Stimulated activated CD8-positive, alpha-beta memory T cell treated with anti-CD3 and anti-CD28 coated beads, Interleukin-15, amount 100 ng/mL, for 1 hour (primary cell): ENCODE measurements around the gene BOC.

Experiments used
- DNase-seq: peaks from one replicate; pipeline ENCODE4 v3.0.0-alpha.2; 2020; ENCODE audit warnings: low read depth

The BOC gene

GRCh38 chr3:113271189-113271588, 59.8 kb downstream of the BOC start:
- no peak for DNase-seq

GRCh38 chr3:113271594-113272384, 60.4 kb downstream of the BOC start:
- no peak for DNase-seq

- DNase-seq: no peak
These were observed 61.0 kb downstream of the BOC start for GRCh38 chr3:113272385-113272779.

- DNase-seq: no peak
These were observed 61.7 kb downstream of the BOC start for GRCh38 chr3:113273011-113273410.

GRCh38 chr3:113273604-113274378, 62.4 kb downstream of the BOC start:
- DNase-seq: no peak

GRCh38 chr3:113274425-113275257, 63.3 kb downstream of the BOC start:
- DNase-seq: no peak

- DNase-seq: no peak
These were observed 63.9 kb downstream of the BOC start for GRCh38 chr3:113275258-113275556.

- no peak for DNase-seq
These were observed 64.2 kb downstream of the BOC start for GRCh38 chr3:113275583-113275928.

GRCh38 chr3:113275929-113276750, 64.8 kb downstream of the BOC start:
- no peak for DNase-seq

GRCh38 chr3:113276751-113277080, 65.4 kb downstream of the BOC start:
- DNase-seq: no peak

- DNase-seq: no peak
These were observed 66.1 kb downstream of the BOC start for GRCh38 chr3:113277414-113277813.

- no peak for DNase-seq
These were observed 66.7 kb downstream of the BOC start for GRCh38 chr3:113277941-113278598.

GRCh38 chr3:113278599-113278955, 67.2 kb downstream of the BOC start:
- DNase-seq: no peak

- DNase-seq: no peak
These were observed 68.3 kb downstream of the BOC start for GRCh38 chr3:113279686-113280085.

- DNase-seq: no peak
These were observed 71.9 kb downstream of the BOC start for GRCh38 chr3:113283306-113283705.

GRCh38 chr3:113284453-113285050, 73.2 kb downstream of the BOC start:
- DNase-seq: no peak

- no peak for DNase-seq
These were observed 73.9 kb downstream of the BOC start for GRCh38 chr3:113285226-113285625.

- DNase-seq: no peak
These were observed 74.4 kb downstream of the BOC start for GRCh38 chr3:113285741-113286140.

- no peak for DNase-seq
These were observed 75.2 kb downstream of the BOC start for GRCh38 chr3:113286524-113286923.

GRCh38 chr3:113287111-113287802, 75.9 kb downstream of the BOC start:
- no peak for DNase-seq
